A673 (cell line): ENCODE measurements around the gene GRID2. TPM values are rescaled to one million over a fixed set of nuclear protein-coding genes. Genes with fewer than 3 reads are reported as not detected.

Experiments
- BruUV-seq: library from RNA; stranded (reverse); fragments of 400-500 nt; replicated peaks from 2 replicates; lab custom pipeline; 2021; lab: Mats Ljungman, UMichigan
- CTCF ChIA-PET: fragments of 300-600 bp; sonication (Branson Sonifier 250); formaldehyde crosslinking; loops from one replicate; lab custom pipeline; 2022; ENCODE audit warnings: antibody characterized with exemption; lab: Charles Lee
- POLR2A ChIA-PET: fragments of 300-600 bp; sonication (Branson Sonifier 250); formaldehyde crosslinking; loops from one replicate; lab custom pipeline; 2022; ENCODE audit warnings: antibody characterized with exemption; ENCODE audit not compliant: low non-redundant PET; lab: Charles Lee
- DNase-seq: peaks from one replicate; pipeline ENCODE4 v3.0.0-alpha.2; 2015; ENCODE audit warnings: low spot score
- H3K27ac ChIP-seq: fragments of 200-600 bp; sonication (generic); 2 replicates; pipeline ENCODE4 v1.5.1; 2016; ENCODE audit warnings: mixed run types, low read depth, mild to moderate bottlenecking, mixed read lengths, antibody characterized with exemption, low read length; ENCODE audit not compliant: poor library complexity, severe bottlenecking
- H3K27me3 ChIP-seq: fragments of 200-600 bp; sonication (generic); replicated peaks from 2 replicates; pipeline ENCODE4 v1.6.1; 2017; ENCODE audit warnings: mixed run types, low read depth, mild to moderate bottlenecking, mixed read lengths, antibody characterized with exemption, low read length; ENCODE audit not compliant: insufficient read depth, poor library complexity
- H3K36me3 ChIP-seq: fragments of 200-600 bp; sonication (generic); 2 replicates; pipeline ENCODE4 v1.6.1; 2016; ENCODE audit warnings: mixed run types, mild to moderate bottlenecking, mixed read lengths, antibody characterized with exemption, low read length; ENCODE audit not compliant: insufficient read depth, poor library complexity, severe bottlenecking
- H3K4me1 ChIP-seq: fragments of 200-600 bp; sonication (generic); 2 replicates; pipeline ENCODE4 v1.6.1; 2017; ENCODE audit warnings: mixed run types, mild to moderate bottlenecking, mixed read lengths, antibody characterized with exemption, low read length; ENCODE audit not compliant: insufficient read depth, poor library complexity, severe bottlenecking
- H3K4me3 ChIP-seq: fragments of 200-600 bp; sonication (generic); 2 replicates; pipeline ENCODE4 v1.5.1; 2016; ENCODE audit warnings: low read depth, mixed run types, mild to moderate bottlenecking, mixed read lengths, low read length; ENCODE audit not compliant: poor library complexity, severe bottlenecking
- H3K9me3 ChIP-seq: fragments of 200-600 bp; sonication (generic); 2 replicates; pipeline ENCODE4 v1.6.1; 2016; ENCODE audit warnings: mixed run types, low read depth, mild to moderate bottlenecking, mixed read lengths, antibody characterized with exemption, low read length; ENCODE audit not compliant: poor library complexity, severe bottlenecking
- CTCF ChIP-seq: fragments of 300-800, 200-600 bp; sonication (generic); conservative IDR thresholded peaks from 2 replicates; pipeline ENCODE4 v1.5.1; 2017; ENCODE audit warnings: low read depth, mild to moderate bottlenecking, antibody characterized with exemption, low read length, moderate library complexity, mixed read lengths
- EZH2 ChIP-seq: fragments of 200-600 bp; sonication (generic); IDR thresholded peaks from 2 replicates; pipeline ENCODE4 v1.6.1; 2017; ENCODE audit warnings: borderline replicate concordance, low read depth, mild to moderate bottlenecking, mixed read lengths, antibody characterized with exemption, low read length; ENCODE audit not compliant: poor library complexity, severe bottlenecking
- intact Hi-C: fragments of 100-400 bp; cut with micrococcal nuclease; formaldehyde crosslinking; loops from one replicate; pipeline ENCODE4 v1.10.0; 2022; ENCODE audit not compliant: unreplicated experiment
- total RNA-seq: library from RNA; stranded (reverse); gene quantifications from 2 replicates; pipeline ENCODE4 v1.2.3, GENCODE V29; 2021

Gene GRID2
- total RNA-seq, 1 experiment from 2014 or later = not detected

- TF ChIP-seq CTCF (no peak), EZH2 (no peak)
- intact Hi-C loops = no loop called here
- CTCF ChIA-PET = no interaction called here
- Histone ChIP-seq H3K4me1 (no peaks in the 10 kb centered on the region), H3K27ac (no peak overlapping the region), H3K27me3 (no peaks in the 10 kb centered on the region), H3K9me3 (no peaks in the 10 kb centered on the region), H3K36me3 (no peaks in the 10 kb centered on the region), H3K4me3 (no peak overlapping the region)
- BruUV-seq = no TSS peak
- DNase-seq = no peak
- POLR2A ChIA-PET = no interaction called here
These were observed 197.7 kb downstream of the GRID2 start for GRCh38 chr4:92501456-92501855.

GRCh38 chr4:92506933-92507332 lies 203.2 kb downstream of the GRID2 start:
- TF ChIP-seq EZH2 = no peak
- no peak for TF ChIP-seq CTCF
- Histone ChIP-seq H3K36me3 (no peaks in the 10 kb centered on the region), H3K27me3 (no peaks in the 10 kb centered on the region), H3K9me3 (no peaks in the 10 kb centered on the region), H3K4me1 (no peaks in the 10 kb centered on the region), H3K27ac (no peak overlapping the region), H3K4me3 (no peak overlapping the region)
- ChIA-PET CTCF (no interaction called here), POLR2A (interaction anchor here (0.9 kb wide), 1 partner anchor 587 kb away, joined by 5 read pairs; no protein-coding TSS in a partner anchor)
- BruUV-seq = no TSS peak
- intact Hi-C loops = no loop called here
- DNase-seq = no peak

GRCh38 chr4:92514627-92515026 lies 210.9 kb downstream of the GRID2 start:
- no peak for TF ChIP-seq CTCF
- no peak for TF ChIP-seq EZH2
- intact Hi-C loops = no loop called here
- Histone ChIP-seq H3K9me3 (no peaks in the 10 kb centered on the region), H3K27ac (no peak overlapping the region), H3K4me1 (no peaks in the 10 kb centered on the region), H3K4me3 (no peak overlapping the region), H3K27me3 (no peaks in the 10 kb centered on the region), H3K36me3 (no peaks in the 10 kb centered on the region)
- ChIA-PET POLR2A (no interaction called here), CTCF (no interaction called here)
- no peak for DNase-seq
- BruUV-seq = no TSS peak
